HG03558 (cell line): ENCODE measurements around the gene FGD6.
"Not testable (repeated sequence)": the region's sequence is repeated elsewhere in the genome, so short reads cannot be mapped to it uniquely, and the experiment has no call there.

Experiments
- ATAC-seq: cut with Tn5 transposase; IDR thresholded peaks from one replicate; pipeline ENCODE4 v1.9.1; 2021; ENCODE audit warnings: moderate number of reproducible peaks; ENCODE audit not compliant: unreplicated experiment; ENCODE audit errors: extremely low read depth

The FGD6 gene

DNA sequence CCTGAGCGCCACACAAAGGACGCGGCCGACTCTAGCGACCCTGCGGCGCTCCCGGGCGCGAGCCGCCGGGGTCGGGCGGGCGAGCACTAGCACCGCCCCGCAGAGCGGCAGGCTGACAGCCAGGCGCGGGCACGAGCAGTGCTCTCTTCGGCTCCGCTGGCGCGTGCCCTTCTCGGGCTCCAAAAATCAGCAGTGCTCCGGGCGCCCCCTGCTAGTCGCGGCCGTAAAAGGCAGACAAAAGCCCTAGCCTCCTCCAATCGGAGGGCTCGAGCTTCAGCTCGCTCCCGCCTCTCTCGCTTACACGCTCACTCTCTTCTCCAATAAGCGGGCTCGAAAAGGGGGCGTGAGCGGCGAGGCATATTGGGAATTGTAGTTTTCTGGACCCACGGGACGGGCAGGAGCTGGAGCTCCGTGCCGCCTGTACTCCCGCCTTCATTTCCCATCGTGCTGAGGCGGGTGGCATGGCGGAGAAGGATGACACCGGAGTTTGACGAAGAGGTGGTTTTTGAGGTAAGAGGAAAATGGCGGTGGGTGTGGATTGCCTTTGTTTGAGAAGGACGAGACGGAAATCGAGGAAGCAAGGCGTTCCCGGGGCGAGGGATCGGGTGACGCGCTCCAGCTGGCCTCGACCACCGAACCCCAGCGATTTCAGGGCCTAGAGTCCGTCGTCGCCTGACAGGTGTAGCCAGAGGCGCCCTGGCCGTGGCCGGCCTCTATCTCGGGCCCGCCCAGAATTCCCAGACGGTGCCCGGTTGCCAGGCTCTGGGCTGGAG, at the start of gene FGD6, which contains the start of gene VEZT:
Gene FGD6, minus strand, starts transcription at position 91 of the 773 bp plus-strand sequence. CDS start 227 bp downstream, outside the sequence.
Gene VEZT, plus strand, starts transcription at position 431 of the 773 bp plus-strand sequence. Its CDS starts 44 bp downstream, at position 475.
- peak; percentile 91 for ATAC-seq

DNA sequence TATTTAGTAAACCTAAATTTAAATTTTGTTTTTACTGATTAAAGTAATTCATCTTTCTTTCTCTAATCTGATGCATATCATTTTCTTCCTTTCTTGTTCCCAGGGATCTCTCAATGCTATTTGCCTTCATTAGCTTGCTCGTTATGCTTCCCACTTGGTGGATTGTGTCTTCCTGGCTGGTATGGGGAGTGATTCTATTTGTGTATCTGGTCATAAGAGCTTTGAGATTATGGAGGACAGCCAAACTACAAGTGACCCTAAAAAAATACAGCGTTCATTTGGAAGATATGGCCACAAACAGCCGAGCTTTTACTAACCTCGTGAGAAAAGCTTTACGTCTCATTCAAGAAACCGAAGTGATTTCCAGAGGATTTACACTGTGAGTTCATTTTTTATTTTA, 49.0 kb upstream of the FGD6 start:
- ATAC-seq = no peak

DNA sequence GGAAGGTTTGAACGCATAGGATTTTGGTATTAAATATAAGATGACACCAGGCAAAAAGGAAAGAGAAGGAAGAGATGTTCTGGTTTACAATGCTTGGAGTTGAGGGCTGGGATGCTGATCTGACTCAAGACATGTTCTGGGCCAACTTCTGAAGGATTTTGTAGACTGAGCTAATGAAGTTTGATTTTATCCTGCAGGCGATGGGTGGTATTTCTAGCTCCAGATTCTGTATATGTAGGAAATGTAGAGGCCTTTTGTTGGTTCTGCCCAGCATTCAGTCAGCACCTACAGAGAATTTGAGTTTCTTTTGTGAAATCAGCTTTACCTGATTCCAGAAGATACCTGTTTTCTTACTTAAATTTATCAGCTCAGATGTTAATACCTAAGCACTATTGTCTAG, 48.5 kb upstream of the FGD6 start:
- ATAC-seq = no peak

DNA sequence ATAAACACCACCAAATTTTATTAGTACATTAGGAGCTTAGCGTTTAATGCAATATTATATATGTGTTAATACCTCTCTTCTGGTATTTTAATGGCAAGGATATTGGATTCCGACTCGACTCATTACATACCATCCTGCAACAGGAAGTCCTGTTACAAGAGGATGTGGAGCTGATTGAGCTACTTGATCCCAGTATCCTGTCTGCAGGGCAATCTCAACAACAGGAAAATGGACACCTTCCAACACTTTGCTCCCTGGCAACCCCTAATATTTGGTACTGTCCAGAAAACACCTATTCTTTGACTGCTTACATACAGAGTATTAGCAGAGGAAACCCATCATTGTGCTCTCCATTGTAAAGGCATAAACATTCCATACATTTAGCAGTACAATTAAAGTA, 45.5 kb upstream of the FGD6 start:
- no peak for ATAC-seq

DNA sequence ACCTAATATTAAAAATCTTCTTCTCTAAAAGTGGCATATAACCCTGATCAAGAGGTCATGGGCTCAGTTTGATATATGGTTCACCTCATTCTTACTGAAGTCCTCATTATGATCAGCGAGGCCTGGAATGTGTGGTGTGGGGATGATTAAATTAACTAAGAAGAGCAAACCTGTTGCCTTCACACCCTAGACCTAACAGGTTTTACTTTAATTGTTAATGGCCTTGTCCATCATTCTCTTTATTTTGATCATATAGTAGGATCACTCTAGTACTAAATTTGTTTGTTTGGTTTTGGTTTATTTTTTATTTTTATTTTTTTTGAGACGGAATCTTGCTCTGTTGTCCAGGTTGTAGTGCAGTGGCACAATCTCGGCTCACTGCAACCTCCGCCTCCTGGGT, 43.8 kb upstream of the FGD6 start:
- no peak for ATAC-seq

DNA sequence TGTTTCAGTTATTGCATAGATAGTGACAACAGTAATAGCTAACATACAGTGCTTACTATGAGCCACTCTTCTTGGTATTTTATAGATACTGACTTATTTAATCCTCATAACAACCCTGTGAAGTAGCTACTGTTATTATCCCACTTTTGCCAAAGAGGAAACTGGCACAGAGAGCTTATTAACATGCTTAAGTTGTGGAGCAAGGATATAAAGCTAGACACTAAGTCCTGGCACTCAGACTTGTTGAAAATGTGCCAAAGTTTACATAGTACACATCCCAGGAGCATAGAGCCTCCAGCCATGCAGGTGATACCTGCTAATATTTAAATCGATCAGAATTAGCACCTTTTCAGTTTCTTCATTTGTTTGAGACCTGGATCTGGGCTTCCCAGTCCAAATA, 42.1 kb upstream of the FGD6 start:
- no peak for ATAC-seq

DNA sequence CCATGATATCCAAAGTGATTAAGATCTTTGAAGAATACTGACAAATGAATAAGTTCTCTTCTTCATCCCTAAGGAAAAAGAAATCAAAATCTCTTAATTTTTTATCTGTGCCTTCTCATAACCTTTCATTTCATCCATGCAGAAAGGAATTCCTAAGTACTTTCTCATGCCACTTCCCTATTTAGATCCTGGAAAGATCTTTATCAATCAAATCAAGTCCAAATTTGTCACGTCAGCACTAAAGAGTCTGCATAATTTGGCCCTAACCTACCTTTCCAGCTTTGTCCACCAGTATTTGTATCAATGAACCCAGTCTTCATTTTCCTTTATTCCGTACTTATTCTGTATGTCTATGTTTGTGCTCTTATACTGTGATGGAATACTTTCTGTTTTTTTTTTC, 41.5 kb upstream of the FGD6 start:
- no peak for ATAC-seq

DNA sequence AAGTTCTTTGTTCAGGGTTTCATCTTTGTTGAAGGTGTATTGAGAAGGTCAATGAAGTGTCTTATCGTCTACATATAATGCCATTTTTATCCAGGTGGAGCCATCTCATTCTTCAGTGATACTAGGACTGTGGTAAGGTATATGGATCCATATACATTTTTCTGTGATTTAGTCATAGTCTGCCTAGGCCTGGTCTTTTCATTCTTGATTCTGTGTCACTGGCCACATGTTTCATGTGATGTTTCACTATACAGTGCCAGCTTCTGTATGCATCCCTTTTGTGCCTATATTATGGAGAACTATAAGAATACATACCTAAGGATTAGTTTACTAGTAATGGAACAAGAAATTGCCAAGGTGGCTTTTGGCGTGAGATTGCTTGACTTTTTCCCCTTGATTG, 40.9 kb upstream of the FGD6 start:
- no peak for ATAC-seq

DNA sequence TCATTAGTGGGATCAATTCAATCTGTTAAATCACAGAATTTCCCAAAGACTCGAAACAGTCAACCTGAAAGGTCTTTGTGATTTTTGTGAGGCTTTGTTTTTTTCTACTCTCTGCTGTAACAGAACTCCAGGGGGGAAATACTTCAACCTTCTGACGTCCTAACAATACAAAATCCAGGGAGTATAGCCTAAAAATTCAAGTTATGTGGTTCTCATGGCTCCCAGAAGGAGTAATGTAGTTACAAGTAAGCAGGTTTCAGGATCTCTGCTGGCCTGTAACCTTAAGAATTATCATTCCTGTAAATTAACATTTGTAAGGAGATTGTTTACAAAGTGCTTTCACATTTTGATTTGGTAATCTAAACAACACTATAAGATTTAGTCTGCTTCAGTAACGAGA, 40.3 kb upstream of the FGD6 start:
- ATAC-seq = no peak

DNA sequence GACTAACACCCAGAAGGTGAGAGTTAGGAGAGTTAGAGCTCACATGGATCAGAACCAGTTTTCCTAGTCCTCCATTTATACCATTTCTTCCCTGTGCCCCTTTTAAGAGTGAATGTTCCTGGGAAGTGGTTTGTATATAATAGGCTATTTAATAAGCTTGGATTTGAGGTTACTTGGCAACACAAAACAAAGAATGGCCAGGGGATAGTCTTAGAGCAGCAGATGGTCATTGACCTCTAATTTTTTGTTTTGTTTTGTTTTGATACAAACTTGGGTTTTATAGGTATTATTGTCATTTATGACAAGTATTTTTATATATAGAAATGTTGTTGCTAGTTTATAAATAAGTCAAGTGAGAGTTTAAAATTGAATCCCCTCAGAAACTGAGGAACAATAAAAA, 36.1 kb upstream of the FGD6 start:
- ATAC-seq = no peak

DNA sequence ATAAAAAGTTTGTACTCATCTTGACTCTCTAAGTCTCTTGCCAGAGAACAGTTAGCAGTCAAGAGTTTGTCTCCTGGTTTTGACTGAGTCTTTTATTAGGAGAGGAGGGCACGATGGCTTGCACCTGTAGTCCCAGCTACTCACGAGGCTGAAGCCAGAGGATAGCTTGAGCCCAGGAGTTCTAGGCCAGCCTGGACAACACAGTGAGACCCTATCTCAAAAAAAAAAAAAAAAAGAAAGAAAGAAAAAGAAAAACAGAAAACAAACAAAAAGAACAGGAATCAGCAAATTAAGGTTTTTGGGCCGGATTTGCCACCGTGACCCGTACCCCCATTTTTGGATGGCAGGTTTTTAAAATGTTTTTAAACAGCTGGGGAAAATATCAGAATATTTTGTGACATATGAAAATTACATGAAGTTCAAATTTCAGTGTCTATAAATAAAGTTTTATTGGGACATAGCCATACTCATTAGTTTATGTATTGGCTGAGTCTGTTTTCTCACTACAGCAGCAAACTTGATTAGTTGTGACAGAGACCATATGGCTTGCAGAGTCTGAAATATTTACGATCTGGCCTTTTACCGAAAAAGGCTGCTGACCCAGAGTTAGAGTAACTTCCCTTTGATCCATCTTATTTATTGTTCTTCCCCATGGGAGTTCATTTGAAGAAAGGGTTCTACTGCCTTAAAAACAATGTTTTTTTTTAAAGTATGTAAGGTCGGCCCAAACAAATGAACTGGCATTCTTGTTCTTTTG, 31.5 kb upstream of the FGD6 start:
- ATAC-seq = no peak

DNA sequence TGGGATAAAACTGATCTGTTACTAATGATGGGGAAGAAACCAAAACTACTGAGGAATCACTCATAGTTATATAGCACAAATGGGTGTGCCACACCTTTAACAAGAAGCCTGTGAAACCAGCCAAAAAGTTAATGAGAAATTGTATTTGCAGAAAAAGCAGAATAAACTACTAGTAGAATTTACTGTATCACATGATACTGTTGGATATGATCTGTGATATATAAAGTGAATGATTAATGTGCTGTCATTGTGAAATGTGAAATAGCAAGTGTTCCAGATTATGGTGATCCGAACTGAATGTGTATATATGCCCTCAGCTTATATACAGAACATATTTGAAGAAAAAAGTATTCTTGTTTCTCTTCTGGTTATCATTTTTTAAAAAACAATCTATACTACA, 30.8 kb upstream of the FGD6 start:
- no peak for ATAC-seq

DNA sequence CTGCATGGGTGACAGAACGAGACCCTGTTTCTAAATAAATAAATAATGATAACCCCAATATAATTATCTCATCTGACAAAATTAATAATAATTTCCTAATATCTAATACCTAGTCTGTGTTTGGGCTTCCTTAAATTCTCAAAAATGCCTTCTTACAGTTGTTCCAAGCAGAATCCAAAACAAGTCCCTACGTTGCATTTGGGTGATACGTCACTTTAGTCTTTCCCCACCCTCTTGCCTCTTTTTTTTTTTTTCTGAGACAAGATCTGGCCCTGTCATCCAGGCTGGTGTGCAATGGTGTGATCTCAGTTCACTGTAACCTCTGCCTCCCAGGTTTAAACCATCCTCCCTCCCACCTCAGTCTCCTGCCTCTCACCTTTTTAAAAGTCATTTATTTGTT, 27.1 kb upstream of the FGD6 start:
- no peak for ATAC-seq

DNA sequence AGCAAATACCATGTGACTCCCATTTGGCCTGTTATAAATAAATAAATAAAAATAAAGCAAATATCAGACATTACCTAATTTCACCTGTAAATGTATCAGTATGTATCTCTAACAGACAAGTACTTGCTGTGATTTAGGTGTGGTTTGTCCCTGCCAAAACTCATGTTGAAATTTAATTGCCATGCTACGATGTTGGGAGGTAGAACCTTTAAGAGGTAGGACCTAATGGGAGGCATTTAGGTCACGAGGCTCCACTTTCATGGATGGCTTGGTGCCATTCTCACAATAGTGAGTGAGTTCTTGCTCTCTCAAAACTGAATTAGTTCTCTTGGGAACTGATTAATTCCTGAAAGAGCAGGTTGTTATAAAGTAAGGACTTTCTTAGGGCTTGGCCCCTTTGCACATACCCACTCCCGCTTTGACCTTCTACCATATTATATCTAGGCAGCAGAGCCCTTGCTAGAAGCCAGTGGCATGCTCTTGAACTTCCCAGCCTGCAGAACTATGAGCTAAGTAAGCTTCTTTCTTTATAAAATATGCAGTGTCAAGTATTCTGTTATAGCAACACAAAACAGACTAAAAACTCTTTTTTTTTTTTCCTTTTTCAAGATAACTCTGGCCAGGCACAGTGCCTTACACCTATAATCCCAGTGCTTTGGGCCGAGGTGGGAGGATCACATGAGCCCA, 26.4 kb upstream of the FGD6 start:
- no peak for ATAC-seq

DNA sequence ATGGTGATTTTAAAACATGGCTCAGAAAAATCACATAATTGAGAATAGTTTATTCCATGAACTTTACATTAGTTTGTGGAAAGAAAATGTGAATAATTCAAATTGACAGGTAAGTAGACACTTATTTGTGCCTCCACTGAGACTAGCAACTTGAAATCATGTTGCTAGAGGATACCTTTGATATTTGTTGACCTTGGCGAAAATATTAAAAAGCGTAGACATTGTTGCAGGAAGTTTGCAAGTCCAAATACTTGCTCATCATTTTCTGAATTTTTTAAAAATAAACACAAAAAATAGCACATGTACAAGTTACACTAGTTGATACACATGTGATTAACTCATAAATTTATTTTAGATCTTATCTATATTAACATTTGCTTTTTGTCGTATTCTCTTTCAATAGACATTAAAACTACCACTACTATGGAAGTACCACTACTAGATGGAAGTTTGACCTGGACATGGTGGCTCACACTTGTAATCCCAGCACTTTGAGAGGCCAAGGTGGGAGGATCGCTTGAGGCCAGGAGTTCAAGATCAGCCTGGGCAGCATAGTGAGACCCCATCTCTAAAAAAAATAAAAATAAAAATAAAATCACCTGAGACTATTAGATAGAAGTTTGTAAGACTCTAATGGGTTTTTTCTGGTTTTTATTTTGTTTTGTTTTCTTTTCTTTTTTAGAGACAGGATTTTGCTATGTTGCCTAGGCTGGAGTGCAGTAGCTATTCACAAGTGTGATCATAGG, 24.7 kb upstream of the FGD6 start:
- no peak for ATAC-seq

DNA sequence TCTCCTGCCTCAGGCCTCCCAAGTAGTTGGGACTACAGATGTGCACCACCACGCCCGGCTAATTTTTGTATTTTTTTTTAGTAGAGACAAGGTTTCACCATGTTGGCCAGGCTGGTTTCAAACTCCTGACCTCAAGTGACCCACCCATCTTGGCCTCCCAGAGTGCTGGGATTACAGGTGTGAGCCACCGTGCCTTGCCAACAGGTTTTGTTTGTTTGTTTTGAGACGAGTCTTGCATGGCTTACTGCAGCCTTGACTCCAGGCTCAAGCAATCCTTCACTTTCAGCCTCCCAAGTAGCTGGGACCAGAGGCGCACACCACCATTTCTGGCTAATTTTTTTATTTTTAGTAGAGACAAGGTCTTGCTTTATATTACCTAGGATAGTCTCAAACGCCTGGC, 23.9 kb upstream of the FGD6 start:
- ATAC-seq = not testable (repeated sequence)

DNA sequence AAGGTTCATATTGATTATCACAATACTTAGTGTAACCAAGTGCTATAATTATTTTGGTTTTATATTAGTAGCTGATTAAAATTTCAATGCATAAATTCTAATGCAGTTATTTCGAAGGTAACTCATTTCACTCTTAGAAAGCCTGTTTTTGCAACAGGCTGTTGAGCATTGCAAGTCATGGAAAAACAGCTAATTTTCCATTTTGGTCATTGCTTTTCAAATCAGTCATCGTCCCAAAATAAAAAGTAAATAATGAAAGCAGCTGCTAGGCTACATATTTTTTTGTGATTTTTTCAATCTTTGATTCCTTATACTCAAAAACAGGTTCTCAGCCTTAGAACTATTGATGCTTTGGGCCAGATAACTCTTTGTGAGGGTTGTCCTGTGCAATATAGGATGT, 23.3 kb upstream of the FGD6 start:
- ATAC-seq = no peak

DNA sequence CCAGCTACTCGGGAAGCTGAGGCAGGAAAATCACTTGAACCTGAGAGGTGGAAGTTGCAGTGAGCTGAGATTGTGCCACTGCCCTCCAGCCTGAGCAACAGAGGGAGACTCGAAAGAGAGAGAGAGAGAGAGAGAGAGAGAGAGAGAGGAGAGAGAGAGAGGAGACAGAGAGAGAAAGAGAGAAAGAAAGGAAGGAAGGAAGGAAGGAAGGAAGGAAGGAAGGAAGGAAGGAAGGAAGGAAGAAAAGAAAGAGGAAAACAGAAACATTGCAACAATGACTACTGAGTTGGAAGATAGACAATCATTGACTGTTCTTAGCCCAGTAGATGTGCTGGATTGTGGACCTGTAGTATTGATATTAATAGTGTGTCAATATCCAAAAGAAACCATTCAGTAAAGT, 22.6 kb upstream of the FGD6 start:
- not testable (repeated sequence) for ATAC-seq

DNA sequence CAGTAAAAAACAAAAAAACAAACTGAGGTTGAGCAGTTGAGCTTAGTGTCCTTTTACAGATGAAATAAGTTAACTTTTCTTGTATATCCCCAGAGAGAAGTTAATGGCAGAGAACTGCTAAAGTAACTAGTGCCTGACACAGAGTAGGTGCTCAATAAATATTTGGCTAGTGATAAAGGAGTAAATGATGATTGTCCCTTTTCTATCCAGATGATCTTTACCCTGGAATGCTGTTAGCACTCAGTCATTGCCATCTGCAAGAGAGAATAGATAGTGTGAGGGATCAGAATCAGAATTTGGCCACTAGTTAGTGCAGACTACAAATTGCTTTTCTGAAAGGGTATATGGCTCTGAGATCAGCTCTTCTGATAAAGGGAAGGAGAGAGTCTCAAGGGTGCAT, 21.9 kb upstream of the FGD6 start:
- ATAC-seq = no peak

DNA sequence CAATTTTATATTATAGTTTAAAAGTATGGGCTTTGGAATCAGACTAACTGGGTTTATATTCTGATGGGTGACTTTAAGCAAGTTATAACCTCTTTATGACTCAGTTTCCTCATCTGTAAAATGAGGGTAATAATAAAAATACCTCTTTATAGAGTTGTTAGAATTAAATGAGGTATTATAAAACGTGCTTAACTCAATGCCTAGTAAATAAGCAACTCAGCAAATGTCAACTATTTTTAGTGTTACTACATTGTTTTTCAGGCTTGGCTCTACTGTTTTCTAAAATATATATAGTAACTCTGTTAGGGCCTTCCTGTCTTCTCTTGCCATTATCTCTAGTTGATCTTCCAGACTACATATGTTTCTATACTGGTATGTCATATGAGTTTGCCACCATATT, 20.9 kb upstream of the FGD6 start:
- ATAC-seq = no peak
